Osteocyte (in vitro differentiated cells): Measurements from ENCODE around the gene TARBP2. TPM values are rescaled to one million over a fixed set of nuclear protein-coding genes. Genes with fewer than 3 reads are reported as not detected.
"Not testable (repeated sequence)": the region's sequence is repeated elsewhere in the genome, so short reads cannot be mapped to it uniquely, and the experiment has no call there.

Source experiments
- DNase-seq: peaks from one replicate; pipeline ENCODE4 v3.0.0; 2021; ENCODE audit warnings: mixed read lengths; ENCODE audit not compliant: unreplicated experiment; ENCODE audit errors: extremely low spot score
- H3K27ac Mint-ChIP-seq: one replicate; pipeline ENCODE4 v1.8.0; 2021; ENCODE audit warnings: mild to moderate bottlenecking, mixed read lengths; ENCODE audit not compliant: unreplicated experiment
- H3K27me3 Mint-ChIP-seq: one replicate; pipeline ENCODE4 v1.8.0; 2021; ENCODE audit warnings: mixed read lengths; ENCODE audit not compliant: unreplicated experiment
- H3K36me3 Mint-ChIP-seq: one replicate; pipeline ENCODE4 v1.8.0; 2021; ENCODE audit warnings: mixed read lengths; ENCODE audit not compliant: unreplicated experiment
- H3K4me1 Mint-ChIP-seq: one replicate; pipeline ENCODE4 v1.8.0; 2021; ENCODE audit warnings: mixed read lengths; ENCODE audit not compliant: unreplicated experiment
- H3K4me3 Mint-ChIP-seq: one replicate; pipeline ENCODE4 v1.8.0; 2021; ENCODE audit warnings: mild to moderate bottlenecking, moderate library complexity, mixed read lengths; ENCODE audit not compliant: unreplicated experiment
- H3K9me3 Mint-ChIP-seq: one replicate; pipeline ENCODE4 v1.8.0; 2021; ENCODE audit warnings: mixed read lengths; ENCODE audit not compliant: unreplicated experiment
- CTCF ChIP-seq: fragments of 200-600 bp; sonication (generic); IDR thresholded peaks from 2 replicates; pipeline ENCODE4 v1.5.0; 2021; ENCODE audit warnings: antibody characterized with exemption, mild to moderate bottlenecking, moderate library complexity
- total RNA-seq: library from RNA; stranded (reverse); gene quantifications from 2 replicates; pipeline ENCODE4 v1.2.1, GENCODE V29; 2021

The TARBP2 gene
- total RNA-seq, 1 donor from 2014 or later = 33.9 TPM

DNA sequence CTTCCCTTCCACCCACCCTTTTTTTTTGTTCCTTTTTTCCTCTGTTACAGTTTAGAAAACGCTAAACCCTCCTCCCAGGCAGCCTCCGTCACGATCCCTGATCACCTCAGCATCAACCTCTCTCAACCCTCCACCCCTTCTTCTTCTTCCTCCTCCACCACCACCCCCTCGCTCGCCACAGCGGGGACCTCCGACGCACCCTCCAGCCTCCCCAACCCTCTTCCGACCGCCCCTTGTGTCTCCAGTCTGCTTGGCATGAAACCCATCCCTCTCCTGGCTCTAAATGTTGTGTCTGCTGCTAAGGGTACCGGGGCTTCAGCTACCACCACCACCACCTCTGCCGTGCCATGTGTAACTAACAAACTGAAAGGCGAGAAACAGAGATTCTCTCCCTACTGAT is 26.3 kb upstream of the TARBP2 start:
- Mint-ChIP-seq H3K27me3 (no peaks in the 10 kb centered on the region), H3K36me3 (peaks cover 67% of the 10 kb centered on the region), H3K9me3 (no peaks in the 10 kb centered on the region), H3K4me1 (peaks cover 26% of the 10 kb centered on the region), H3K4me3 (no peak overlapping the region), H3K27ac (no peak overlapping the region)
- TF ChIP-seq CTCF = no peak
- DNase-seq = no peak

GRCh38 chr12:53476769-53477209 is 24.3 kb upstream of the TARBP2 start:
- no peak for DNase-seq
- Mint-ChIP-seq H3K27ac (peak overlapping the region; percentile 38), H3K36me3 (peaks cover 60% of the 10 kb centered on the region), H3K4me3 (no peak overlapping the region), H3K4me1 (peaks cover 22% of the 10 kb centered on the region), H3K9me3 (no peaks in the 10 kb centered on the region), H3K27me3 (no peaks in the 10 kb centered on the region)
- peak; percentile 43 for TF ChIP-seq CTCF

GRCh38 chr12:53478865-53479264 is 22.2 kb upstream of the TARBP2 start:
- peaks cover 54% of the 10 kb centered on the region for H3K36me3 Mint-ChIP-seq
- no peaks in the 10 kb centered on the region for H3K9me3 Mint-ChIP-seq
- no peaks in the 10 kb centered on the region for H3K27me3 Mint-ChIP-seq
- peak overlapping the region; percentile 38 for H3K27ac Mint-ChIP-seq
- no peak overlapping the region for H3K4me3 Mint-ChIP-seq
- DNase-seq = no peak
- TF ChIP-seq CTCF = no peak
- peaks cover 13% of the 10 kb centered on the region for H3K4me1 Mint-ChIP-seq

DNA sequence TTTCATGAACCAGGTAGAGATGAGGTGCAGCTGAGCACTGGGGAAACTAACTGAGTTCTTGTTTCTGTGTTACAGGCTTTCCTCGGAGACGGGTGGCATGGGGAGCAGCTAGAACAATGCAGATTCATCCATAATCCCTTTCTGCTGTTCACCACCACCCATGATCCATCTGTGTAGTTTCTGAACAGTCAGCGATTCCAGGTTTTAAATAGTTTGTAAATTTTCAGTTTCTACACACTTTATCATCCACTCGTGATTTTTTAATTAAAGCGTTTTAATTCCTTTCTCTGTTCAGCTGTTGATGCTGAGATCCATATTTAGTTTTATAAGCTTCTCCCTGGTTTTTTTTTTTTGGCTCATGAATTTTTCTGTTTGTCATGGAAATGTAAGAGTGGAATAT is 21.8 kb upstream of the TARBP2 start:
- Mint-ChIP-seq H3K36me3 (peaks cover 50% of the 10 kb centered on the region), H3K4me3 (no peak overlapping the region), H3K27me3 (no peaks in the 10 kb centered on the region), H3K27ac (peak overlapping the region; percentile 38), H3K9me3 (no peaks in the 10 kb centered on the region), H3K4me1 (peaks cover 13% of the 10 kb centered on the region)
- no peak for DNase-seq
- no peak for TF ChIP-seq CTCF

DNA sequence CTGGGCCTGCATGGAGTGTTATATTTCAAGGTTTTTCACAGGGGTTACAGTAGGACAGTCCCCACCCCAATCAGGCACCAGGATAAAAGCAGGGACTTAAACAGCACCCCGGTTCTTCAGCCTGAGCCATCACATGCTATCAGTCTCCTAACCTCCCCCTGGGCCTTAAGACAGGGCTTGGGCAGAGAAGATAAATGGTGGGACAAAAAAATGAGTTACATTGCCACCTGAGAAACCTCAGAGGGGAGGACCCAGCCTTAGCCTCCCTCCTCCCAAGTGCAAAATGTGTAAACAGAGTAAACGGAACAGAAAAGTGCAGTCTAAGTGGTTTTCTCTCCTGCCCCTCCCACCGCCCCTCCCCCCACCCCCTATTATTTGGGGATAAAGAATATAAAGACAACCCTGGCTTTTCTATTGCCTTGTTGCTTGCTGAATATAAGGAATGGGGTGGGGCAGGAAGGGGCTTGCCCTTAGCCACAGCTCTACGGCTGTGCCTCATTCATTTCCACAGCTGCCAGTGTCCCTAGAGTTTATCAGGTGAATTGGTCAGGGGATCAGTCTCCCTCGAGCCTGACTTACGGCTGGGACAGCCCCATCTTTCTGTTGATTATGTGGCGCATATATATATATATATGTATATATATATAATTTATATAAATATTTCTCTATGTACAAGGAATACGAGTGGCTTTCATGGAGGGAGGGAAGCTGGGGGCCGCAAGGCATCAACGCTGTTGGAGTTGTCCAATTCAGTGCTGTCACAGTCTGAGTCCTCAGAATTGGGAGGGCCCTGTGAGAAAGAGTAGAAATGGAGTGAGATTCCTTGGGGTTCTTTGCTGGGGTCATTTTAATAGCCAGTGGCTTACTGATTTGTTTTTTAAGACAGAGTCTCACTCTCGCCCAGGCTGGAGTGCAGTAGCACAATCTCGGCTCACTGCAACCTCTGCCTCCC is 20.3 kb upstream of the TARBP2 start:
- no peak for DNase-seq
- no peak overlapping the region for H3K4me3 Mint-ChIP-seq
- H3K4me1 Mint-ChIP-seq = peaks cover 13% of the 10 kb centered on the region
- no peak overlapping the region for H3K27ac Mint-ChIP-seq
- H3K9me3 Mint-ChIP-seq = no peaks in the 10 kb centered on the region
- peaks cover 45% of the 10 kb centered on the region for H3K36me3 Mint-ChIP-seq
- TF ChIP-seq CTCF = no peak
- H3K27me3 Mint-ChIP-seq = no peaks in the 10 kb centered on the region

- not testable (repeated sequence) for H3K27me3 Mint-ChIP-seq, H3K4me3 Mint-ChIP-seq, H3K9me3 Mint-ChIP-seq, DNase-seq, H3K27ac Mint-ChIP-seq
- Mint-ChIP-seq H3K4me1 (peaks cover 10% of the 10 kb centered on the region), H3K36me3 (peaks cover 40% of the 10 kb centered on the region)
Observed at GRCh38 chr12:53481458-53481857, 19.6 kb upstream of the TARBP2 start.
